SK-N-SH (cell line): ENCODE measurements around the gene IKZF1. TPM values are rescaled to one million over a fixed set of nuclear protein-coding genes. Genes with fewer than 3 reads are reported as not detected.

Experiments
- CTCF ChIA-PET: fragments of 300-600, 350-600 bp; formaldehyde crosslinking; extraction: SDS; loops from one replicate; lab custom pipeline; 2021; lab: Yijun Ruan, JAX
- POLR2A ChIA-PET: fragments of 350-600 bp; sonication (Branson Sonifier 250); formaldehyde crosslinking; extraction: SDS; loops from one replicate; lab custom pipeline; 2020; ENCODE audit warnings: antibody characterized with exemption, inconsistent platforms; lab: Yijun Ruan, JAX
- DNase-seq: peaks from one replicate; pipeline ENCODE4 v3.0.0; 2012
- H2AFZ ChIP-seq: fragments of 200-600 bp; sonication (generic); 2 replicates; pipeline ENCODE4 v1.8.1; 2016; ENCODE audit warnings: antibody characterized with exemption, mild to moderate bottlenecking, low read depth
- H3F3A ChIP-seq: fragments of 200-600 bp; sonication (generic); replicated peaks from 2 replicates; pipeline ENCODE3; 2016; ENCODE audit warnings: antibody characterized with exemption, mild to moderate bottlenecking; ENCODE audit not compliant: insufficient read depth
- H3K27ac ChIP-seq, 2 experiments: fragments of 200-500 bp in 1 of 2; fragments of 200-600 bp in 1 of 2; sonication (Bioruptor generic) in 1 of 2; sonication (generic), shearing (Covaris generic) in 1 of 2; 2 replicates each; pipeline versions ENCODE4 v1.5.1 to v1.6.1; 2014 to 2016; ENCODE audit warnings: low read depth in 2 of 2, inconsistent platforms in 1 of 2, low read length in 1 of 2, mild to moderate bottlenecking in 1 of 2, mixed read lengths in 1 of 2
- H3K27me3 ChIP-seq: fragments of 200-600 bp; sonication (generic), shearing (Covaris generic); 2 replicates; pipeline ENCODE4 v1.6.1; 2016; ENCODE audit warnings: mixed run types; ENCODE audit not compliant: insufficient read depth
- H3K36me3 ChIP-seq, 2 experiments: fragments of 200-500 bp in 1 of 2; fragments of 200-600 bp in 1 of 2; sonication (Bioruptor generic) in 1 of 2; sonication (generic) in 1 of 2; replicated peaks in 1 of 2; 2 replicates each; pipeline versions ENCODE3 to v1.5.1; 2014 to 2016; ENCODE audit warnings: low read length in 1 of 2, mild to moderate bottlenecking in 1 of 2; ENCODE audit not compliant: insufficient read depth in 2 of 2, control insufficient read depth in 1 of 2
- H3K4me1 ChIP-seq, 2 experiments: fragments of 200-500 bp in 1 of 2; fragments of 200-600 bp in 1 of 2; sonication (Bioruptor generic) in 1 of 2; sonication (generic), shearing (Covaris generic) in 1 of 2; 2 replicates each; pipeline versions ENCODE4 v1.5.1 to v1.6.1; 2014 to 2016; ENCODE audit warnings: low read depth in 1 of 2, low read length in 1 of 2, mixed run types in 1 of 2; ENCODE audit not compliant: insufficient read depth in 2 of 2, control insufficient read depth in 1 of 2
- H3K4me2 ChIP-seq: fragments of 200-600 bp; sonication (generic), shearing (Covaris generic); 2 replicates; pipeline ENCODE4 v1.6.1; 2017; ENCODE audit warnings: mixed run types
- H3K4me3 ChIP-seq, 2 experiments: fragments of 200-500 bp in 1 of 2; fragments of 200-600 bp in 1 of 2; sonication (Bioruptor generic) in 1 of 2; sonication (generic), shearing (Covaris generic) in 1 of 2; 2 replicates each; pipeline versions ENCODE4 v1.5.1 to v1.8.1; 2014 to 2016; ENCODE audit warnings: low read depth in 2 of 2, inconsistent platforms in 1 of 2, low read length in 1 of 2, mild to moderate bottlenecking in 1 of 2, mixed read lengths in 1 of 2, moderate library complexity in 1 of 2
- H3K79me2 ChIP-seq: fragments of 200-600 bp; sonication (generic); 2 replicates; pipeline ENCODE4 v1.8.1; 2017; ENCODE audit warnings: mild to moderate bottlenecking; ENCODE audit not compliant: insufficient read depth
- H3K9ac ChIP-seq: fragments of 200-600 bp; sonication (generic); 2 replicates; pipeline ENCODE4 v1.6.1; 2017; ENCODE audit warnings: mixed run types
- H3K9me2 ChIP-seq: fragments of 200-600 bp; sonication (generic); 2 replicates; pipeline ENCODE4 v1.6.1; 2017; ENCODE audit warnings: mixed run types
- H3K9me3 ChIP-seq: fragments of 200-600 bp; sonication (generic); 2 replicates; pipeline ENCODE4 v1.6.1; 2017; ENCODE audit warnings: mixed run types, mild to moderate bottlenecking, moderate library complexity
- H4K20me1 ChIP-seq: fragments of 200-600 bp; sonication (generic); 2 replicates; pipeline ENCODE4 v1.6.1; 2017; ENCODE audit warnings: mild to moderate bottlenecking, mixed run types; ENCODE audit not compliant: insufficient read depth
- ELF1 ChIP-seq: IDR thresholded peaks from 2 replicates; pipeline ENCODE4 v1.4.0; 2012
- EZH2phosphoT487 ChIP-seq: fragments of 200-600 bp; sonication (generic); IDR thresholded peaks from 2 replicates; pipeline ENCODE4 v1.6.1; 2017; ENCODE audit warnings: low read depth, mixed run types, mild to moderate bottlenecking, antibody characterized with exemption, moderate library complexity, borderline replicate concordance
- FOSL2 ChIP-seq: IDR thresholded peaks from 2 replicates; pipeline ENCODE4 v1.4.0; 2012; ENCODE audit warnings: low read depth, mild to moderate bottlenecking, moderate library complexity, borderline replicate concordance
- GABPA ChIP-seq: IDR thresholded peaks from 2 replicates; pipeline ENCODE4 v1.4.0; 2012; ENCODE audit warnings: low read depth, mild to moderate bottlenecking
- GATA2 ChIP-seq: sonication (generic); formaldehyde crosslinking; IDR thresholded peaks from 2 replicates; pipeline ENCODE4 v1.5.0; 2020; ENCODE audit warnings: mild to moderate bottlenecking, missing genetic modification reagents
- NFIC ChIP-seq: IDR thresholded peaks from 2 replicates; pipeline ENCODE4 v1.4.0; 2012; ENCODE audit warnings: borderline replicate concordance
- NRF1 ChIP-seq: IDR thresholded peaks from 2 replicates; pipeline ENCODE4 v1.6.1; 2012; ENCODE audit warnings: low read depth, mild to moderate bottlenecking, low read length
- RAD21 ChIP-seq: IDR thresholded peaks from 2 replicates; pipeline ENCODE4 v1.6.1; 2012; ENCODE audit warnings: mild to moderate bottlenecking, low read length
- RXRA ChIP-seq: IDR thresholded peaks from 2 replicates; pipeline ENCODE4 v1.4.0; 2012; ENCODE audit warnings: low read depth, mild to moderate bottlenecking, borderline replicate concordance
- SIN3A ChIP-seq: IDR thresholded peaks from 2 replicates; pipeline ENCODE4 v1.6.1; 2012; ENCODE audit warnings: low read depth, mild to moderate bottlenecking, low read length, moderate library complexity, borderline replicate concordance
- SMC3 ChIP-seq: IDR thresholded peaks from 2 replicates; pipeline ENCODE4 v1.6.1; 2012; ENCODE audit warnings: low read depth, low read length, improper control_type of control experiment
- TCF12 ChIP-seq: IDR thresholded peaks from 2 replicates; pipeline ENCODE4 v1.4.0; 2012
- TEAD4 ChIP-seq: IDR thresholded peaks from 2 replicates; pipeline ENCODE4 v1.4.0; 2012; ENCODE audit warnings: mild to moderate bottlenecking, borderline replicate concordance; ENCODE audit not compliant: insufficient read depth
- WGBS: methylation state at CpG from one replicate; pipeline ENCODE4 v1.1.6; 2017; ENCODE audit warnings: low lambda C conversion rate; 5-methylcytosine and 5-hydroxymethylcytosine counted together
- polyA plus RNA-seq, 3 experiments: library from polyadenylated mRNA; depleted of rRNA; stranded (reverse); fragments of >200 nt; gene quantifications; 2 replicates each; pipeline ENCODE4 v1.2.3, GENCODE V29; 2012
- TF ChIP-seq, protein P1 (sequence below): IDR thresholded peaks from 2 replicates; pipeline ENCODE4 v1.6.1; 2012; ENCODE audit warnings: mild to moderate bottlenecking, low read depth, low read length, moderate library complexity
- TF ChIP-seq, protein P2 (sequence below): fragments of 150-350 bp; IDR thresholded peaks from 2 replicates; pipeline ENCODE4 v1.6.1; 2017; ENCODE audit warnings: antibody characterized with exemption, low read length, low read depth, borderline replicate concordance
- TF ChIP-seq, protein P3 (sequence below): IDR thresholded peaks from 2 replicates; pipeline ENCODE4; 2012
- TF ChIP-seq, protein P4 (sequence below): IDR thresholded peaks from 2 replicates; pipeline ENCODE4 v1.4.0; 2012; ENCODE audit warnings: low read depth, borderline replicate concordance

IKZF1 gene
- polyA plus RNA-seq, 1 of the 3 experiments (the other 2 are of a cell fraction), result not detected

DNA sequence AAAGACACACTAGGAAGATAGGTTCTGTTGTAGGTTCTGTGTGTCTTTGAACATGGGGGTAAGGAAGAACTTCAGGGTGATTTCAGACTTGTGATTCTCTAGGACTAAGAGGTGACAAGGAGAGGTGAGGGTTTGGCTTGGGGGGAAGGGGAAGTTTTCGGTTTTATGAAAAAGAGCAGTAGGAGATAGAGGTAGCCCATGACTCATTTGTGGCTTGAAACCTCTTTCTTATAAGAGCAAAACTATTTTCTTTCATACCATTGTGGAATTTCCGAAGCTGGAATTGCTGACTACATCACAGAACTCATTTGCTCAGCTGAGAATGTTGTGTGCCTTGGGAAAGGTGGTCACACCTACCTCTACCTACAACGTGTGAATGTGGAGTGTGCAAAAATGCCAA is 39.6 kb upstream of the IKZF1 start:
- H3K9me3 ChIP-seq, result no peaks in the 10 kb centered on the region
- no peak overlapping the region for H3K4me3 ChIP-seq
- H3K9ac ChIP-seq, result no peak overlapping the region
- no peaks in the 10 kb centered on the region for H3K36me3 ChIP-seq
- H3K27me3 ChIP-seq, result no peaks in the 10 kb centered on the region
- WGBS, result 11% methylated on average over 3 of the region's 3 CpGs
- no peak overlapping the region for H3K27ac ChIP-seq
- H3F3A ChIP-seq, result no peaks in the 10 kb centered on the region
- no peak overlapping the region for H3K4me2 ChIP-seq
- H3K79me2 ChIP-seq, result no peaks in the 10 kb centered on the region
- H2AFZ ChIP-seq, result no peak overlapping the region
- TF ChIP-seq ELF1 (no peak), RAD21 (no peak), RXRA (no peak), GABPA (no peak), FOSL2 (no peak)
- TF ChIP-seq, protein P1, sequence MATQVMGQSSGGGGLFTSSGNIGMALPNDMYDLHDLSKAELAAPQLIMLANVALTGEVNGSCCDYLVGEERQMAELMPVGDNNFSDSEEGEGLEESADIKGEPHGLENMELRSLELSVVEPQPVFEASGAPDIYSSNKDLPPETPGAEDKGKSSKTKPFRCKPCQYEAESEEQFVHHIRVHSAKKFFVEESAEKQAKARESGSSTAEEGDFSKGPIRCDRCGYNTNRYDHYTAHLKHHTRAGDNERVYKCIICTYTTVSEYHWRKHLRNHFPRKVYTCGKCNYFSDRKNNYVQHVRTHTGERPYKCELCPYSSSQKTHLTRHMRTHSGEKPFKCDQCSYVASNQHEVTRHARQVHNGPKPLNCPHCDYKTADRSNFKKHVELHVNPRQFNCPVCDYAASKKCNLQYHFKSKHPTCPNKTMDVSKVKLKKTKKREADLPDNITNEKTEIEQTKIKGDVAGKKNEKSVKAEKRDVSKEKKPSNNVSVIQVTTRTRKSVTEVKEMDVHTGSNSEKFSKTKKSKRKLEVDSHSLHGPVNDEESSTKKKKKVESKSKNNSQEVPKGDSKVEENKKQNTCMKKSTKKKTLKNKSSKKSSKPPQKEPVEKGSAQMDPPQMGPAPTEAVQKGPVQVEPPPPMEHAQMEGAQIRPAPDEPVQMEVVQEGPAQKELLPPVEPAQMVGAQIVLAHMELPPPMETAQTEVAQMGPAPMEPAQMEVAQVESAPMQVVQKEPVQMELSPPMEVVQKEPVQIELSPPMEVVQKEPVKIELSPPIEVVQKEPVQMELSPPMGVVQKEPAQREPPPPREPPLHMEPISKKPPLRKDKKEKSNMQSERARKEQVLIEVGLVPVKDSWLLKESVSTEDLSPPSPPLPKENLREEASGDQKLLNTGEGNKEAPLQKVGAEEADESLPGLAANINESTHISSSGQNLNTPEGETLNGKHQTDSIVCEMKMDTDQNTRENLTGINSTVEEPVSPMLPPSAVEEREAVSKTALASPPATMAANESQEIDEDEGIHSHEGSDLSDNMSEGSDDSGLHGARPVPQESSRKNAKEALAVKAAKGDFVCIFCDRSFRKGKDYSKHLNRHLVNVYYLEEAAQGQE, result no peak
- TF ChIP-seq, protein P2, sequence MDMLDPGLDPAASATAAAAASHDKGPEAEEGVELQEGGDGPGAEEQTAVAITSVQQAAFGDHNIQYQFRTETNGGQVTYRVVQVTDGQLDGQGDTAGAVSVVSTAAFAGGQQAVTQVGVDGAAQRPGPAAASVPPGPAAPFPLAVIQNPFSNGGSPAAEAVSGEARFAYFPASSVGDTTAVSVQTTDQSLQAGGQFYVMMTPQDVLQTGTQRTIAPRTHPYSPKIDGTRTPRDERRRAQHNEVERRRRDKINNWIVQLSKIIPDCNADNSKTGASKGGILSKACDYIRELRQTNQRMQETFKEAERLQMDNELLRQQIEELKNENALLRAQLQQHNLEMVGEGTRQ, result no peak
- TF ChIP-seq, protein P3, sequence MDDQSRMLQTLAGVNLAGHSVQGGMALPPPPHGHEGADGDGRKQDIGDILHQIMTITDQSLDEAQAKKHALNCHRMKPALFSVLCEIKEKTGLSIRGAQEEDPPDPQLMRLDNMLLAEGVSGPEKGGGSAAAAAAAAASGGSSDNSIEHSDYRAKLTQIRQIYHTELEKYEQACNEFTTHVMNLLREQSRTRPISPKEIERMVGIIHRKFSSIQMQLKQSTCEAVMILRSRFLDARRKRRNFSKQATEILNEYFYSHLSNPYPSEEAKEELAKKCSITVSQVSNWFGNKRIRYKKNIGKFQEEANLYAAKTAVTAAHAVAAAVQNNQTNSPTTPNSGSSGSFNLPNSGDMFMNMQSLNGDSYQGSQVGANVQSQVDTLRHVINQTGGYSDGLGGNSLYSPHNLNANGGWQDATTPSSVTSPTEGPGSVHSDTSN, result no peak
- TF ChIP-seq, all 33 proteins: peak for 0
- H3K9me2 ChIP-seq, result no peaks in the 10 kb centered on the region
- H4K20me1 ChIP-seq, result no peaks in the 10 kb centered on the region
- DNase-seq, result no peak
- H3K4me1 ChIP-seq, result no peaks in the 10 kb centered on the region; a peak in 2 of 4 replicates
- ChIA-PET CTCF (no interaction called here), POLR2A (no interaction called here)

DNA sequence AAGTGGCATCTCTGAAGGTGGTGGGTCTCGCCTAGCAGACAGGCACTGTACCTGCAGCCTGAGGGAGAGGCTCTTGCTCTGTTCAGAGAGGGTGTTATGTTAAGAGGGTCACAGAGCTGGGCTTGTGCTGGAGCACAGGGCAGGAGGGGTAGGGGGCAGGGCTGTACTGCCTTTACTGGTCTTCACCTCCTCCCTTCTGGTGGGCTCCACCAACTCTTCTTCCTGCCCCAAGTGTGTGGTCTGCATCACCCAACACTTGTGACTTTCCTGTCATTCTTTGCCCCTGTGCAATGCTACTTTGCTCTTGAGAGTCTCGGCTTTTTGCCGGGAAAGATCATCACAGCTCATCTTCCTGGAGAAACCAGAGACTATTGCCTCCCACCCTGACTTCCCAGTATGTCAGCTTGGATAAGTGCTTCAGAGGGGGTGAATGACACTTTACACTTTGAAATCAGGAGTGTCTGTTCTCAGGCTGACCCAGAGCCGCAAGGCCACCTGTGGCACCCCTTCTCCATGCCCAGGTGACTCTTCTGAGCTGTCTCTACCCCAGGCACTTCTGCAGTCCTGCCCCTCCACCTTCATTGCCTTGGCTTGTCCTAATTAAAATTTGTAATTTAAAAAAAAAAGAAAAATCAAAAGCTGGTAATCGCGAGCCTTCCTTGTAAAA is 38.4 kb upstream of the IKZF1 start:
- Histone ChIP-seq H3K9ac (no peak overlapping the region), H3K9me2 (no peaks in the 10 kb centered on the region), H3F3A (no peaks in the 10 kb centered on the region), H3K4me2 (no peak overlapping the region), H3K27ac (no peak overlapping the region), H3K4me3 (no peak overlapping the region), H3K36me3 (no peaks in the 10 kb centered on the region), H3K79me2 (no peaks in the 10 kb centered on the region), H3K4me1 (no peaks in the 10 kb centered on the region; a peak in 2 of 4 replicates), H3K27me3 (no peaks in the 10 kb centered on the region), H2AFZ (no peak overlapping the region), H3K9me3 (no peaks in the 10 kb centered on the region), H4K20me1 (no peaks in the 10 kb centered on the region)
- DNase-seq, result no peak
- CTCF ChIA-PET, result interaction anchor here (1.1 to 1.5 kb wide), 2 partner anchors 8 to 61 kb away, joined by 4 to 6 read pairs; no protein-coding TSS in a partner anchor
- POLR2A ChIA-PET, result no interaction called here
- WGBS, result 57% methylated on average over 5 of the region's 6 CpGs
- no peak for TF ChIP-seq SIN3A
- no peak for TF ChIP-seq SMC3
- TF ChIP-seq FOSL2, result no peak
- TF ChIP-seq, protein P3, result no peak
- no peak for TF ChIP-seq NFIC
- no peak for TF ChIP-seq EZH2phosphoT487
- no peak for TF ChIP-seq ELF1
- TF ChIP-seq, protein P4, sequence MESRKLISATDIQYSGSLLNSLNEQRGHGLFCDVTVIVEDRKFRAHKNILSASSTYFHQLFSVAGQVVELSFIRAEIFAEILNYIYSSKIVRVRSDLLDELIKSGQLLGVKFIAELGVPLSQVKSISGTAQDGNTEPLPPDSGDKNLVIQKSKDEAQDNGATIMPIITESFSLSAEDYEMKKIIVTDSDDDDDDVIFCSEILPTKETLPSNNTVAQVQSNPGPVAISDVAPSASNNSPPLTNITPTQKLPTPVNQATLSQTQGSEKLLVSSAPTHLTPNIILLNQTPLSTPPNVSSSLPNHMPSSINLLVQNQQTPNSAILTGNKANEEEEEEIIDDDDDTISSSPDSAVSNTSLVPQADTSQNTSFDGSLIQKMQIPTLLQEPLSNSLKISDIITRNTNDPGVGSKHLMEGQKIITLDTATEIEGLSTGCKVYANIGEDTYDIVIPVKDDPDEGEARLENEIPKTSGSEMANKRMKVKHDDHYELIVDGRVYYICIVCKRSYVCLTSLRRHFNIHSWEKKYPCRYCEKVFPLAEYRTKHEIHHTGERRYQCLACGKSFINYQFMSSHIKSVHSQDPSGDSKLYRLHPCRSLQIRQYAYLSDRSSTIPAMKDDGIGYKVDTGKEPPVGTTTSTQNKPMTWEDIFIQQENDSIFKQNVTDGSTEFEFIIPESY, result no peak
- TF ChIP-seq RXRA, result no peak
- TF ChIP-seq TEAD4, result no peak
- TF ChIP-seq GABPA, result no peak
- TF ChIP-seq RAD21, result no peak
- TF ChIP-seq NRF1, result no peak
- no peak for TF ChIP-seq TCF12
- no peak for TF ChIP-seq GATA2 (CRISPR knock-in tag)
